GM21576 (cell line): ENCODE results near the gene RPTOR.

Experiments used
- ATAC-seq: cut with Tn5 transposase; IDR thresholded peaks from one replicate; pipeline ENCODE4 v1.9.1; 2021; ENCODE audit warnings: mild to moderate bottlenecking, moderate library complexity; ENCODE audit not compliant: unreplicated experiment

RPTOR gene

DNA sequence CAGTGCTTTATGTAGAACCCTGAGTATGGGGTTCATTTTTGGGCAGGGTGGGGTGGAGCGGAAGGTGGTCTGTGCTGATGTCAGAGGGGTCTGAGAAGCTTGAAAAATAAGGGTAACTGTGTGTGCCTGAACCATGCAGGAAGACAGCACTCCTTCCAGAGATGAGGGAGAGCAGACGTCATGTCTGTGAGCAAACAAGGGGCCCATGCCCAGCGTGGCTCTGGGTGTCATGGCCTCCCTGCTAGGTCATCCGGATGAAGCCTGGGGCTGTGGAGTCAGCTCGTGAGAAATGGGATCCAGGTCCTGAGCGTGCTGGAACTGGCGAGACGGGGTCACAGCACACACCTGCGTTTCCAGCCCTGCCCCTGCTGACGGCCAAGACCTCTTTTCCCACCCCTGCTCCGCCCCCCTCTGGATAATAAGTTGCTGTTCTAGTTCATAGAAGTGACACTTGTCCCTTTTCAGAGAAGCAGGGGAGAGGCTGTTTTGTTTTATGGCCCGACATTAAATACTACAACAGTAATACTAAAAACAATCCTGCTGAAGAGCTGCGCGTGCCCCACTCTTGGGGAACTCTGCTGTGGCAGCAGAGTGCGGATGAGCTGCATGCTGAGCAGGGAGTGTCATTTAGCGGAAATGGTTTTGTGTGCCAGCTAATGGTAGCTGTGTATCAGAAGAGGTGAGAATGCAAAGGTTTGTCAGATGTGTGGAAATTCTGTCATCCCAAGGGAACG is 92.6 kb downstream of the RPTOR start:
- no peak for ATAC-seq

DNA sequence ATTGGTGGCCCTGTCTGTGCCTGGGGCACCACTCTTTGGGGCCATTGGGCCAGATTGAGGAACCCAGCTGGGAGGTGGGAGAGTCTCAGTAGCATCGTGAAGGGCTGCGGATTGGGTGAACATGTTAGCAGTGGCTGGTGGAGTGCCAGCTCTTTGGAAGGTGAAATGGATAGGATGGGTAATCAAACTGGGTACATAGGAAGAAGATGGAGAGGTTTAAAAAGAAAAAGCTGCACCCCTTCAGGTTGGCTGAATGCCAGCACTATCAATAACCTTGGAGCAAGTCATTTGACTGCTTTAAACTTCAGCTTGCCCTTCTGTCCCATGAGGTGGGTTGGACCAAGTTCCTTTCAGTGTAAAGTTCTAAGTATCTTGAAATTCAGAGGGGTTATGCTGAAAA is 95.0 kb downstream of the RPTOR start:
- ATAC-seq: no peak

DNA sequence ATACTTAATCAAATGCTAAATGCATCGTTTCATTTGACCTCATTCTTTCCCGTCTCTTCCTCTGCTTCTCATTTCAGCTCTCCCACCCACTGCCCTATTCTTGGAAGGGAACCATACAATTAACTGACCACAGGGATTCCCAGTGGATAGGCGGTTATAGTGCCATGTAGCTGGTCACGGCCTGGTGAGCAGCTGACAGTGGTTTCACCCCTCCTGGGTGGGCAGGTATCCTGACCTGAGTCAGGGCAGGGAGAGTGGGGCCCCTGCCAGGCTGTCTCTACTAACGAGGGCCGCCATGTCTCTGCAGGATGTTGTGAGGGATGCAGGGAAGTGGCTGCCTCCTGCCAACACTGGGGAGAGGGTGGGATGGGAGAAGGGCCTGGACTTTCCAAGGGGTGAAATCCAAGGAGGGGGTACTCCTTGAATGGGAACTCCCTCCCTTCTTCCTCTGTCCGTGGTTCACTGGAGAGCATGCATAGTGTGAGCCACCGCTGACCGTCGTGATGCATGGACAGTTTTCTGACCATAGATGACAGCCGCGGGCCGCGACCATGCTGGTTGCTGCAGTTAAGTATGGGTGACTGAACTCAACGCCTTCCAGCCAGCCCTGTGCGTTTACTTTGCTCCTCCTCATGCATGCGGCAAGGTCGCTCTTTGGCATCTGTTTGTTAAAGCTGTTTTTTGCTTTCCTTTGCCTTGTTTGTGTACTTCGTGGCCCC is 95.9 kb downstream of the RPTOR start:
- ATAC-seq: no peak

DNA sequence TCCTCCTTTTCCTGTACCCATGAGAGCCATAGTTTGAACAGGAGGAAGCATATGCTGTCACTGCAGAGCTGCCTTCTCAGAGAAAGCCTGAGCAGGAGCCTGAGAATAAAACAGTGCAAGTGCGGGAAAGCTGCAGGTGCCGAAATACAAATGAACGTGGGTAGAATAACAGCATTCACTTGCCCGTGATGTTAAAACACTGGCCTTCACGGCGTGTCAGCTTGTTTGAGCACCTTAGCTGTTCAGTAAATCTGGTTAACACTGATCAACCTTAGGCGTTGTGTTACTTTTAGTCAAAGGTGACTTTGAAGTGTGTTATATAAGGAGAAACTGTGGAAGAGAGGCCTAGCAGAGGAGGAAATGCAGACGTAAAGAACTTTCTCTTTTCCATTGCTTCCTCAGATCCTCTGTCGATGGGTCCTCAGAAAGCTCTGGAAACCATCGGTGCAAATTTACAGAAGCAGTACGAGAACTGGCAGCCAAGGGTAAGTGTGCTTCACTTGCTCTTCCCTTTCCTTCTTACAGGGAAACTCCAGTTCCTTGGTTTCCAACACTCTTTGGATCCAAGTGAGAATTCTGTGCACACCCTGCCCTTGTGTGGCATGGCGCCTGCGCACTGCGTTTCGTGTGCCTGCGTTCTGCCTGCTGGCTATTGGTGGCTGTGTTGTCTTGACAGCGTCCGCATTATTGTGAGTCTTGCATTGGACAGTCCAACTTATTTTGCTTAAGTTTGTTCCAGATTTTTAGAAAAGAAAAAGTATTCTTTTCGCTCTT is 98.9 kb downstream of the RPTOR start:
- no peak for ATAC-seq

DNA sequence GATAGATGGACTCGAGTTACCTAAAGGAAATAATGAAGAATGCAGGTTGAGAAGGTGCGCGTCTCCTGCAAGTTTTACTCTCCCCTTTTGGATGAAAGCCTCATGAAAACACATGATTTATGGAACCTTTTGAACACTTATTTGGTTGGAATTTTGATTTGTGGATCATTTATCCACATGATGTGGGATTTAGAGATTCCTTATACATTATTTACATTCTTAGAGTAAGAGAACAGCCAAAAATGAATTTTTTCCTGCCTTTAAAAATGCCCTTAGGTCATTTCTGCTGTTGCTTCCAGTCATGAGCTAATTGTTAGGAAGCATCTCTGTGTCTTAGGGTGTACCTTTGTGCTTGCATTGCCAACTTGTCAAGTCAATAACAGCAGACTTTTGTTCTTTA is 99.9 kb downstream of the RPTOR start:
- ATAC-seq: no peak

DNA sequence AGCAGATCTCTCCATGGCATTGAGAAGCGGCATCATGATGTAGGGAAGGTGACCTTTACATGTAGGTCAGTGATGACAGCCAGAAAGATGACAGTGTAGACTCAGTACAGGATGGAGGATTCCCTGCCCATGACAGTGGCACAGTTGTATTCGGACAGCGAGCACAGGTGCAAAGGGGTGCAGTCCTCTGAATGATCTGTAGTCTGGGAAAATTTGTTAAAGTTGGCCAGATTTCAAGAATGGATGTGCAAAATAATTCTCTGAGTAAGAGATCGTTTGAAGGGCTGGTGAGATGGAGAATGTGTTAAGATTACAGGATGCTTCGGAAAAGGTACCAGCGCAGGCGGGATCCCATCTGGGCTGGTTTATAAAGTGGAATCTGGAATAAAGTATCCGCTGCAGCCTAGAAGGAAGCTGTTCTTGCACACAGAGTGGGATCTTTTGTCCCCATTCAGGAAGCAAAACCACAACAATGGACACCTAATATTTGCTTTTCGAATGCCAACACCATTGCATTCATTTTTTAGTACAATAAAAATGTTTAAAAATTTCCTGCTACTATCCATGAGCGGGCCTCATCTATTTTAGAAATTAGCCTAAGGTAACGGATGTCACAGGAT is 101.2 kb downstream of the RPTOR start:
- ATAC-seq: no peak

DNA sequence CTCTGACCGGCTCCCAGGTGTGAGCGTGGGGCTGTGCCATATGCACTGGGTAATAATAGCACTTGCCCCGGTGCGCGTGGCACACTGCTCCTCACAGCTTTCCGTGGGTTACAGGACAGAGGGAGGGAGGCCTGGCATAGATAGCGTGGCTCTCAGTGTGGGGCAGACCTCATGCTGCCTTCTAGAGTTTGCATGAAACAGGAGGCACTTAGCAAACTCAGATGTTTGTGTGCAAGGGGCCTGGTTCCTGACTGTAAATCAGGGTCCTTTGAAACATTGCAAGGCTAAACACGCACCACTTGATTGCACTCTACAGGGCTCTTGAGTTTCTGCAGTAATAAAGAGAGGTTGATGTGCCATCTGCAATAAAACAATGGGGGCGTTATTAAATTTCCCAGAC is 101.7 kb downstream of the RPTOR start:
- ATAC-seq: no peak

DNA sequence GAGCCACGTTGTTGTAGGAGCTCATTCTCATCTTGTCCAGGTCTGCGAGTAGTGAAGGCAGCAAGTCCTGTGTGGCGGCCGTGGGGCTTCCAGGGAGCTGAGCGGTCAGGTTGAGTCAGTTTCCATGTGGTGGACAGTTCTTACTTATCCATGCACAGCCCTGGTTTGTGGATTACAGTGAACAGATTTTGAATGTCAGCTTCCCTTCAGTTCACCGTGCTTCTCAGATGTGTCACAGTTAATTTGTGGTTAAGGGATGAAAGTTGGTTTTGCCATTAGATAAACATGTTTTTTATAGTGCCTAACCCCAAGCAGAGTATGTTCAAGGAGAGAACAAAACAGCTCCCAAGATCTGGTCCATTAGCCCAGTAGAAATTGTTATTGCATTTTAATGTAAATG is 103.1 kb downstream of the RPTOR start:
- no peak for ATAC-seq

DNA sequence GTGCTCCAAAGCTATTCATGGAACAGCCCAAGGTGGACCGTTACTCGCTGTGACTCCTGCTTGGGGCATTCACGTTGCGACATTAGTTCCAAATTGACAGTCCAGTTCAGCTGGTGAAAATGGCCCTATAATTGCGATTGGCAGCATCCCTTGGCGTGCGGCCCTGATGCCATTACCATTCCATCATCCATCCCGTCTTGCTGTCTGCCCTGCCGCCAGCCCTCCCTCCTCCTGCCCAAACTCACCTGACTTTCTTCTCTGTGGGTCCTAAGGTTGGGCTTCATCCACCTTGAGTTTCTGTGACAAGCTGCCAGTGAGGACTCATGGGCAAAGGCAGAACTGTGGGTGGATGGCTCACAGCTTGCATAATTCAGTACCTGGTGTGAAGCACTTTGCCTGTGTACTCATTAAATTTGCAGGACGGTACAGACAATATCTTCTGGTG is 104.6 kb downstream of the RPTOR start:
- no peak for ATAC-seq

DNA sequence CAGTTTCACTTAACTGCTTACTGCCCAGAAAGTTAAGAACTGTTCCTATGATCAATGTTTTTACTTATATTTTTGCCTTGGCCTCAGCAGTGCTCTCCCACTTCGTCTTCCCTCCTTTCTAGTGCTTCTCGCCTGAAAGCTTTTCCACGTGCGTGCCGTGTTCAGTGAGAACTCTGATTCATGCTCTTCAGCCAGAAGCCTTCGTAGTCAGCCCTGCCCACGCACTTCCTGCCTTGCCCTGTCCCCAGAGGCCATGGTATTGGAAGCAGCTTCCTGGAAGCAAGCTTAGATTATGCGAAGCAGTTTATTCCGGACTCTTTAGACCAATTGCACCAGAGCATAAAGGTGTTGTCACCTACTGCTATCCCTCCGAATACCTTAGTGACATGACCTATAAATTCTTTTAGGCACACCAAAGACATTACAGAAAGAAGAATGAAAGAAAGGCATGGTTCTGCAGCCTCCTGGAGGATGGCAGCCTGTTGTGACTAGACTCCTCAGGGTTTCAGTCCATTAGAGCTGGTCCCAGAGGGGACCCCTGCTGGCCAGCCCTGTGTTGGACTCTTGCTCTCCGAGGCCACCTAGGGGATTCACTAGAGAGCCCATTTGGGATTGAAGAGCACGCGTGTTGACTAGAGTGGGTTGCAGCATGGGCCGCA is 105.2 kb downstream of the RPTOR start:
- no peak for ATAC-seq

DNA sequence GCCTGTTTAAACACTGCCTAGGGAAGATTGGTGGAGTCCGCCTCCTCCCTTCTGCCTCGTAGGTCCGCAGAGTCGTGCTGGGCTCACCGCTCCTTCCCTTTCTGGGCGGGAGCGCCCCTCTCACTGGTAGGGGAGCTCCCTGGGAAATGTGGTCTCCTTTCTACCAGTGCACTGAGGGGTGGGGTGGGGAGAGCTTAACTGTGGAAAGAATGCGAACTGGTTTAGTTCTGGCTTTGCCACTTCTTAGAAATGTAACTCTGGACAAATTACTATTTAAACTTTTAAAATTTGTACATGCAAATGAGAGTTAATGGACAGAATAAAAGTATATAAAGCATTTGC is 105.7 kb downstream of the RPTOR start:
- no peak for ATAC-seq

DNA sequence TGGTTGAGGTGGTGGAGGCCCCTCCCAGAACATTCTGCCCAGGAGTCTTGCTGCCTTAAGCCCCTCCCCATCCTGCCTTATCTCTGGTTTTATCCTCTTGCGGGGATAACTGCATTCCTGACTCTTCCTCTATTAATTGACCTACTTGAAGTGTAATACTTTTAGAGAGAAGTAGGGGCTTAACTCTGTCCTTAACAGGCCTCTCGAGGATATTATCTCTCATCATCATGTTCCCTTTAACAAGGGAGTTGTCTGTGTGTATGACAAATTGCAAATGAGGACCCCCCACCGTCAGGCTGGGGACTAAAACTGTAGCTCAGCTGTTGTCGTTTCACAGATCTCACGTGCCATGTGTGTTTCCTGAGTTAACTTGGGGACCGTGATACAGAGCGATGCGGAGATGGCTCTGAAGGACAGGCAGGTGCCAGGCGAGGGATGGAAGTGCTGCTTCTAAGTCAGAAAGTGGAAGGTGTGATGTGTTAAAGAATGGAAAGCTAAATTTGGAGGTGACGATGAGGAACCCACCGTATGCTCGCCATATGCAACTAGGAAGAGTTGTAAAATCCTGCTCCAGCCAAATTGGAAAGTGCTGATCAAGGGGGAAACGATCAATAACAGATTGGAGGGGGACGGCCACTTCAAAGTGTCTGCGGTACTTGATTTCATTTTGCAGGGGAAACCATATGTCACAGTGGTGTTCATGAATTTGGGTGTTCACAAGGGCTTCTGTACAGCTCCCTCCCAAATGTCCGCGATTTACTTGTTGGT is 106.3 kb downstream of the RPTOR start:
- ATAC-seq: no peak

DNA sequence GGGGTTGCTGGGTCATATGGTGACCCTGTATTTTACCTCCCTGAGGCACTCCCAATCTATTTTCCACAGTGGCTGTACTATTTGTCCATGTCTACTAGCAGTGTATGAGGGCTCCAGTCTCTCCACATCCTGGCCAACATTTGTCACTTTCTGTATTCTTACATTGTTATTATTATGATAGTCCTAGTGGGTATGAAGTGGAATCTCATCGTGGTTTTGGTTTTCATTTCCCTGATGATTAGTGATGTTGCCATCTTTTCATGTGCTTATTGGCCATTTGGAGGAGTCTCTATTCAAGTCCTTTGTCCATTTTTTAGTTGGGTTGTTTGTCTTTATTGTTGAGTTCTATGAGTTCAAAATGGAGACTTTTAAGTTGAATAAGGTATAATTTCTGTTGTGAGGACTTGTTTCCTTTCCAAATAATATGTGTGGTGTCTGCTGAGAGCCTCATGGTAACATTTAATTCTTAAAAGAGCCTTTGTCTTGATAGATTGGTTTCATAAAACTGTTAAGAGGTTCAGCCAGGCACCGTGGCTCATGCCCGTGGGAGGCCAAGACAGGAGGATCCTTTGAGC is 108.2 kb downstream of the RPTOR start:
- no peak for ATAC-seq

DNA sequence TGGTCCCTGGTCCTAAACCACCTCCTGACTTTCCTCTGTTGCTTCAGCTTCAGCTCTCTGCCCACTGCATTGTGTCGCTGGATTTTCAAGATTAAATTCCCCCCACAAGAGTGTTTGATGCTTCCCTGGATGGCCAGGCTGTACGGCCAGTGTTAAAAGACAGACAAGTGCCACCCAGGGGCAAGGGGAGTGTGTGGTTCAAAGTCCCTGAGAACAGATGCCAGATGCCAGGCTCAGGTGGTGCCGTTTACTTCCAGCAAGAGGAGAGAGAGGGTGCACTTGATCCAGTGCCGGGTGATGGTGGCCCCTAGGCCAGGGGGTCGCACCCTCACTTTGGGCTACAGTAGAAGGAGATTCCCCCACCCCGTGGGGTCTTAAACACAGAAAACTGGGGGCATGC is 109.2 kb downstream of the RPTOR start:
- ATAC-seq: no peak

DNA sequence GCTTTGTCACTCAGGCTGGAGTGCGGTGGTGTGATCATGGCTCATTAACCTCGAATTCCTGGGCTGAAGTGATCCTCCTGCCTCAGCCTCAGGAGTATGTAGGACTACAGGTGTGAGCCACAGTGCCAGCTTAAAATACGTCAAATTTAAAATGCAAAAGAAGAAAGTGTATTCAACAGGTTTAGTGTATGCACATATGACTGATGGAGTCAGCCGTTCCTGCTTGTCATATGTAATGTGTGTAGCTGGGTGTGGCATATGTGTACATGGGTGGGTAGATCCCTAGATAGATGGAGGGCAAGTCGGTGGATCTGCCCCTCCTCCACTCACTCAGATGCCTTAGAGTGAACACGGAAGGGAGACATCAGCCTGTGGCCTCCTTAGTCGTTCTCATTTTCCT is 111.0 kb downstream of the RPTOR start:
- no peak for ATAC-seq

DNA sequence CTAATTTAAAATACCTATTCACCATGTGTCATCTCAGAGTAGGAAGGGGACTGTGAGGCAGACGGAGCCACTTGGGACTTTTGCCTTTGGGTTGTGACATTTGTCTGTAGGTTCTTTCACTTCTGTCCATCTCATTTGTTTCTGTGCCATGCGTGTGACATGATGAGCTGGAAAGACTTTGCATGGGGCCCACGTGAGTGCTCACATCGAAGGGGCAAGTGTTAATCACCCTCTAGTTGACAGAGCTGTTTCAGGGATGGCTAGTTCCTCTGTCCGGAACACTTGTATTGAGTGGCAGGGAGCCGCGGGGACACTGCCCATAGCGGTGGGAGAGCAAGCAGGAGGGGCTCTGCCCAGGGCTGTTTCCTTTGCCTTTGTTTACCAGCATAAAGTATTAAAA is 112.0 kb downstream of the RPTOR start:
- ATAC-seq: no peak

DNA sequence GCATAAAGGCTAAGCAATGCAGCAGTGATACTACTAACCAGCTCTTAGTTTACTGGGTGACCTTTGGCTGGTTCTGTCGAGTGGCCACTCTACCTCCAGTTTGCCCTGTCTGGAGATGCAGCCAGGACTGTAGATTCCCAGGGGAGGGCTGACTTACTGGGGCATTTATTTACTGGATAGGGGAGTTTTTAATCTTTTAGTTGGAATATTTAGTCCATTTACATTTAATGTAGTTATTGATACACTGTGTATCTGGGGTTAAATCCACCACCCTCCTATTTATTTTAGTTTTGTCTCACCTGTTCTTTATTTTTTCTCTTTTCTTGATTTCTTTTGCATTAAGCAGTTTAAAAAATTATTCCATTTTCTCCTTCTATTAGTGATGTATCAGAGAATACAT is 112.9 kb downstream of the RPTOR start:
- ATAC-seq: no peak

DNA sequence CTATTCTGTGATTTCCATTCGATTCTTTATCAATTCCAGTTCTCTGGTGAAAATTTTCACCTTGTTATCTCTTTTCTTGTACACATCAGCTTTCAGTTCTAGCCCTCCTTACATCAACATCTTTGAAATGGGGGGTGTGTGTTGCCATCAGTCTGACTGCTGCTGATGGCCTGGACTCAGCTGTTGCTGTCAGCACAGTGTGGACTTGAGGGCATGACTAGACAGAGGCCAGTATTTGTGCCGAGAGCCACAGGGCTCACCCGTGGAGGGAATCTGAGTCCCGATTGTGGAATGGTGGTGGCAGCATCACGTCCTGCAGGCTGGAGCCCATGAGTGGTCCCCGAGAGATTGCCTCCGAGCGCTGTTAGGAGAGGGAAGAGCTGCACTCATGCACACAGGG is 114.2 kb downstream of the RPTOR start:
- ATAC-seq: no peak

DNA sequence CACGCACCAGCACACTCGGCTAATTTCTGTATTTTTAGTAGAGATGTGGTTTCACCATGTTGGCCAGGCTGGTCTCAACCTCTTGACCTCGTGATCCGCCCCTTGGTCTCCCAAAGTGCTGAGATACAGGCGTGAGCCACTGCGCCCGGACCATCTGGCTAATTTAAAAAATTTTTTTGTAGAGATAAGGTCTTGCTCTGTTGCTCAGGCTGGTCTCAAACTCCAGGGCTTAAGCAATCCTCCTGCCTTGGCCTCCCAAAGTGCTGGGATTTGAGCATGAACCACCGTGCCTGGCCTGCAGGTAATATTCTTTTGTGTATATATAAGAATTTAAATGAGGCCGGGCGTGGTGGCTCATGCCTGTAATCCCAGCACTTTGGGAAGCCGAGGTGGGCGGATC is 115.0 kb downstream of the RPTOR start:
- ATAC-seq: no peak
